LHCN-M2 (cell line): Measurements from ENCODE around the gene SRPK3. TPM values are rescaled to one million over a fixed set of nuclear protein-coding genes. Genes with fewer than 3 reads are reported as not detected.

Source experiments
- DNase-seq: peaks from one replicate; pipeline ENCODE4 v3.0.0-alpha.2; 2012; ENCODE audit warnings: low read depth
- total RNA-seq: library from RNA; depleted of rRNA; stranded (reverse); fragments of >200 nt; gene quantifications from 2 replicates; pipeline ENCODE4 v1.2.3, GENCODE V29; 2014

The SRPK3 gene
- total RNA-seq, 1 experiment from 2014 or later: 1.3 TPM

- no peak for DNase-seq
These were observed 2.7 kb downstream of the SRPK3 start for GRCh38 chrX:153783378-153784013.

GRCh38 chrX:153784325-153784967, 3.6 kb downstream of the SRPK3 start:
- no peak for DNase-seq

- DNase-seq: no peak
These were observed 5.8 kb downstream of the SRPK3 start for GRCh38 chrX:153786669-153787068.

- no peak for DNase-seq
These were observed 8.8 kb downstream of the SRPK3 start for GRCh38 chrX:153789654-153790053.

- DNase-seq: no peak
These were observed 10.4 kb downstream of the SRPK3 start for GRCh38 chrX:153791104-153791852.

- DNase-seq: no peak
These were observed 11.5 kb downstream of the SRPK3 start for GRCh38 chrX:153792368-153792767.

- DNase-seq: peak; percentile 38
These were observed 12.4 kb downstream of the SRPK3 start for GRCh38 chrX:153793291-153793690.

- DNase-seq: peak; percentile 89
These were observed 13.4 kb downstream of the SRPK3 start, which contains the start of the genes IDH3G and SSR4 for GRCh38 chrX:153794018-153794896. Gene IDH3G, minus strand, starts transcription at chrX:153794375. Its CDS starts 49 bp downstream, at chrX:153794326. Gene SSR4, plus strand, starts transcription at chrX:153794668. Its CDS starts 20 bp downstream, at chrX:153794688.

- no peak for DNase-seq
These were observed 14.3 kb downstream of the SRPK3 start for GRCh38 chrX:153794897-153795816.

GRCh38 chrX:153797415-153798015, 16.7 kb downstream of the SRPK3 start:
- no peak for DNase-seq

GRCh38 chrX:153799326-153799725, 18.5 kb downstream of the SRPK3 start:
- DNase-seq: no peak

GRCh38 chrX:153800177-153800722, 19.4 kb downstream of the SRPK3 start:
- DNase-seq: no peak

GRCh38 chrX:153800746-153801145, 19.9 kb downstream of the SRPK3 start:
- no peak for DNase-seq

- no peak for DNase-seq
These were observed 20.8 kb downstream of the SRPK3 start for GRCh38 chrX:153801669-153802068.

GRCh38 chrX:153802513-153803045, 21.7 kb downstream of the SRPK3 start:
- no peak for DNase-seq

GRCh38 chrX:153803211-153804099, 22.6 kb downstream of the SRPK3 start:
- DNase-seq: no peak

GRCh38 chrX:153804100-153804595, 23.3 kb downstream of the SRPK3 start:
- no peak for DNase-seq

GRCh38 chrX:153804621-153805020, 23.8 kb downstream of the SRPK3 start:
- no peak for DNase-seq
